Measurements from ENCODE around the gene CSMD2. TPM values are rescaled to one million over a fixed set of nuclear protein-coding genes. Genes with fewer than 3 reads are reported as not detected.

Gene CSMD2
- total RNA-seq, 2 experiments from 2014 or later, result not detected

- Histone ChIP-seq H3K9me2 (ENCODE audit: insufficient read depth, low read length) (no peaks in the 10 kb centered on the region), H2AFZ (ENCODE audit: low read length) (no peak overlapping the region), H3K27ac (ENCODE audit: low read depth, low read length, poor library complexity, severe bottlenecking) (no peak overlapping the region), H3K4me2 (ENCODE audit: low read length) (no peak overlapping the region), H3K4me3 (ENCODE audit: low read depth, low read length, poor library complexity, severe bottlenecking) (no peak overlapping the region), H3K36me3 (ENCODE audit: insufficient read depth, low read length) (no peaks in the 10 kb centered on the region), H3K79me2 (ENCODE audit: insufficient read depth, low read depth, low read length) (no peaks in the 10 kb centered on the region), H3K4me1 (ENCODE audit: insufficient read depth, low read length, poor library complexity, severe bottlenecking) (no peaks in the 10 kb centered on the region), H4K20me1 (ENCODE audit: insufficient read depth, low read length) (no peaks in the 10 kb centered on the region), H3K9me3 (ENCODE audit: low read length) (no peaks in the 10 kb centered on the region)
- TF ChIP-seq, protein P1, sequence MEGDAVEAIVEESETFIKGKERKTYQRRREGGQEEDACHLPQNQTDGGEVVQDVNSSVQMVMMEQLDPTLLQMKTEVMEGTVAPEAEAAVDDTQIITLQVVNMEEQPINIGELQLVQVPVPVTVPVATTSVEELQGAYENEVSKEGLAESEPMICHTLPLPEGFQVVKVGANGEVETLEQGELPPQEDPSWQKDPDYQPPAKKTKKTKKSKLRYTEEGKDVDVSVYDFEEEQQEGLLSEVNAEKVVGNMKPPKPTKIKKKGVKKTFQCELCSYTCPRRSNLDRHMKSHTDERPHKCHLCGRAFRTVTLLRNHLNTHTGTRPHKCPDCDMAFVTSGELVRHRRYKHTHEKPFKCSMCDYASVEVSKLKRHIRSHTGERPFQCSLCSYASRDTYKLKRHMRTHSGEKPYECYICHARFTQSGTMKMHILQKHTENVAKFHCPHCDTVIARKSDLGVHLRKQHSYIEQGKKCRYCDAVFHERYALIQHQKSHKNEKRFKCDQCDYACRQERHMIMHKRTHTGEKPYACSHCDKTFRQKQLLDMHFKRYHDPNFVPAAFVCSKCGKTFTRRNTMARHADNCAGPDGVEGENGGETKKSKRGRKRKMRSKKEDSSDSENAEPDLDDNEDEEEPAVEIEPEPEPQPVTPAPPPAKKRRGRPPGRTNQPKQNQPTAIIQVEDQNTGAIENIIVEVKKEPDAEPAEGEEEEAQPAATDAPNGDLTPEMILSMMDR (conservative IDR thresholded peaks at IDR 0.05; ENCODE audit: low read length), result no peak
- no peak for TF ChIP-seq EZH2phosphoT487 (IDR thresholded peaks at IDR 0.05; ENCODE audit: borderline replicate concordance, low read depth, low read length)
- BruUV-seq (replicated peaks), result no TSS peak
- DNase-seq (ENCODE audit: low spot score), result no peak
- POLR2A ChIA-PET, result no interaction called here
- CTCF ChIA-PET (ENCODE audit: unreplicated experiment), result no interaction called here
- intact Hi-C loops (cut with micrococcal nuclease; ENCODE audit: unreplicated experiment), result no loop called here
These were observed 107.5 kb downstream of the CSMD2 start for GRCh38 chr1:34057347-34058130.

GRCh38 chr1:34055818-34056217 is 109.2 kb downstream of the CSMD2 start:
- Histone ChIP-seq H3K9me2 (ENCODE audit: insufficient read depth, low read length) (no peaks in the 10 kb centered on the region), H3K9me3 (ENCODE audit: low read length) (no peaks in the 10 kb centered on the region), H2AFZ (ENCODE audit: low read length) (no peak overlapping the region), H3K4me3 (ENCODE audit: low read depth, low read length, poor library complexity, severe bottlenecking) (no peak overlapping the region), H3K27ac (ENCODE audit: low read depth, low read length, poor library complexity, severe bottlenecking) (no peak overlapping the region), H4K20me1 (ENCODE audit: insufficient read depth, low read length) (no peaks in the 10 kb centered on the region), H3K36me3 (ENCODE audit: insufficient read depth, low read length) (no peaks in the 10 kb centered on the region), H3K4me1 (ENCODE audit: insufficient read depth, low read length, poor library complexity, severe bottlenecking) (no peaks in the 10 kb centered on the region), H3K4me2 (ENCODE audit: low read length) (no peak overlapping the region), H3K79me2 (ENCODE audit: insufficient read depth, low read depth, low read length) (no peaks in the 10 kb centered on the region)
- POLR2A ChIA-PET, result no interaction called here
- no peak for DNase-seq (ENCODE audit: low spot score)
- TF ChIP-seq, protein P1 (conservative IDR thresholded peaks at IDR 0.05; ENCODE audit: low read length), result no peak
- TF ChIP-seq EZH2phosphoT487 (IDR thresholded peaks at IDR 0.05; ENCODE audit: borderline replicate concordance, low read depth, low read length), result no peak
- intact Hi-C loops (cut with micrococcal nuclease; ENCODE audit: unreplicated experiment), result no loop called here
- no TSS peak for BruUV-seq (replicated peaks)
- CTCF ChIA-PET (ENCODE audit: unreplicated experiment), result no interaction called here

DNA sequence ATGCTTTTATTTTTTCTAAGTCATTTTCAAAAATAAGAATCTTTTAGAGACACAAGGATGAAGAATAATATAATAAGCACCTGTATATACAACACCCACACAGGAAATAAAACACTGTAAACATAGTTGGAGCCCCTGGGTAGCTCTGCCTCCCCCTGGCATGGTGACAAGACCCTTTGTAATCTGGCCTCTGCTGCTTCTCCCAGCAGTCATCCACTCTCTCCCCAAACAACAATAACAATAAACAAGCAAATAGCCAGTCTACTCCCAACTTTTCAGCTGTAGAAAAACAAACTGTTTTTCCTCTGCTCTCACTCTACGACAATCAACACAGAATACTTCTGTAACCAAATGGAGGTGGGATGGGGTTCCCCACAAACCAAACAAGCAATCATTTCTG is 110.1 kb downstream of the CSMD2 start:
- intact Hi-C loops (cut with micrococcal nuclease; ENCODE audit: unreplicated experiment), result no loop called here
- no TSS peak for BruUV-seq (replicated peaks)
- no peak overlapping the region for H2AFZ ChIP-seq (ENCODE audit: low read length)
- no peak overlapping the region for H3K4me3 ChIP-seq (ENCODE audit: low read depth, low read length, poor library complexity, severe bottlenecking)
- no peak for TF ChIP-seq EZH2phosphoT487 (IDR thresholded peaks at IDR 0.05; ENCODE audit: borderline replicate concordance, low read depth, low read length)
- TF ChIP-seq, protein P1 (conservative IDR thresholded peaks at IDR 0.05; ENCODE audit: low read length), result no peak
- no peaks in the 10 kb centered on the region for H4K20me1 ChIP-seq (ENCODE audit: insufficient read depth, low read length)
- no peaks in the 10 kb centered on the region for H3K9me2 ChIP-seq (ENCODE audit: insufficient read depth, low read length)
- no peaks in the 10 kb centered on the region for H3K79me2 ChIP-seq (ENCODE audit: insufficient read depth, low read depth, low read length)
- H3K9me3 ChIP-seq (ENCODE audit: low read length), result no peaks in the 10 kb centered on the region
- H3K36me3 ChIP-seq (ENCODE audit: insufficient read depth, low read length), result no peaks in the 10 kb centered on the region
- ChIA-PET CTCF (ENCODE audit: unreplicated experiment) (no interaction called here), POLR2A (no interaction called here)
- no peak overlapping the region for H3K27ac ChIP-seq (ENCODE audit: low read depth, low read length, poor library complexity, severe bottlenecking)
- no peaks in the 10 kb centered on the region for H3K4me1 ChIP-seq (ENCODE audit: insufficient read depth, low read length, poor library complexity, severe bottlenecking)
- no peak for DNase-seq (ENCODE audit: low spot score)
- no peak overlapping the region for H3K4me2 ChIP-seq (ENCODE audit: low read length)
